ENCODE results near the gene HEATR1.

- TF ChIP-seq CTCF (IDR thresholded peaks at IDR 0.05) (no peak), POLR2A (IDR thresholded peaks at IDR 0.05) (no peak)
Observed at GRCh38 chr1:236581528-236581927, 22.8 kb downstream of the HEATR1 start.

All from adrenal gland (tissue), 5 donors.